Panc1 (cell line): ENCODE data around the gene POU2AF2. TPM values are rescaled to one million over a fixed set of nuclear protein-coding genes. Genes with fewer than 3 reads are reported as not detected.

Source experiments
- total RNA-seq: library from RNA; stranded (reverse); gene quantifications from one replicate; pipeline ENCODE4 v1.2.1, GENCODE V29; 2021; ENCODE audit not compliant: unreplicated experiment

The POU2AF2 gene
- total RNA-seq, 1 experiment from 2014 or later = not detected

Other genes starting within 250 kb of the POU2AF2 start
- 0.64 TPM for gene POU2AF3, start 52.8 kb downstream of the POU2AF2 start, total RNA-seq
- 0.18 TPM for gene POU2AF1, start 133.6 kb downstream of the POU2AF2 start, total RNA-seq